GM23338 (cell line): ENCODE results near the gene GSDMA.

ENCODE experiments used
- CTCF ChIP-seq, 2 experiments: fragments of 200-600 bp in 1 of 2; sonication (generic) in 1 of 2; conservative IDR thresholded peaks; 2 replicates each; pipeline versions ENCODE4 v1.5.1 to v1.6.1; 2016 to 2017; ENCODE audit warnings: antibody characterized with exemption in 2 of 2, low read depth in 2 of 2, mild to moderate bottlenecking in 2 of 2, moderate library complexity in 1 of 2
- ETS1 ChIP-seq: IDR thresholded peaks from 2 replicates; pipeline ENCODE4 v1.6.1; 2016; ENCODE audit warnings: antibody characterized with exemption
- EZH2 ChIP-seq: fragments of 200-600 bp; sonication (generic); IDR thresholded peaks from one replicate; pipeline ENCODE4 v1.8.0; 2017; ENCODE audit warnings: antibody characterized with exemption, mild to moderate bottlenecking, low read depth; ENCODE audit not compliant: unreplicated experiment
- EZH2phosphoT487 ChIP-seq: fragments of 200-600 bp; sonication (generic); IDR thresholded peaks from one replicate; pipeline ENCODE4 v1.8.1; 2018; ENCODE audit warnings: antibody characterized with exemption; ENCODE audit not compliant: unreplicated experiment
- POLR2AphosphoS5 ChIP-seq: IDR thresholded peaks from 2 replicates; pipeline ENCODE4 v1.6.1; 2016; ENCODE audit warnings: antibody characterized with exemption, low read depth
- ZNF114 ChIP-seq: fragments of 250-450 bp; sonication (Bioruptor Pico); IDR thresholded peaks from 2 replicates; pipeline ENCODE4 v1.5.0; 2020; ENCODE audit warnings: mild to moderate bottlenecking, moderate library complexity
- ZNF462 ChIP-seq: fragments of 250-450 bp; sonication (Bioruptor Pico); IDR thresholded peaks from 2 replicates; pipeline ENCODE4 v1.5.0; 2020; ENCODE audit warnings: mild to moderate bottlenecking, moderate library complexity

- TF ChIP-seq CTCF (conservative IDR thresholded peaks at IDR 0.05; ENCODE audit: low read depth in 2 of 2) (no peak), EZH2 (no peak), ZNF114 (CRISPR knock-in tag) (no peak), EZH2phosphoT487 (no peak), POLR2AphosphoS5 (no peak), ZNF462 (CRISPR knock-in tag) (no peak), ETS1 (no peak)
Observed at GRCh38 chr17:39938140-39938869, 24.5 kb upstream of the GSDMA start.
